Endodermal cell (in vitro differentiated cells): ENCODE data around the gene TLE5. TPM values are rescaled to one million over a fixed set of nuclear protein-coding genes. Genes with fewer than 3 reads are reported as not detected.

Experiments
- DNase-seq: peaks from one replicate; pipeline ENCODE4 v3.0.0-alpha.2; 2017
- H3K27ac ChIP-seq: 2 replicates; pipeline ENCODE4 v1.5.1; 2013; ENCODE audit warnings: mild to moderate bottlenecking, low read depth, low read length, moderate library complexity
- H3K27me3 ChIP-seq: 2 replicates; pipeline ENCODE4 v1.6.1; 2013; ENCODE audit warnings: mild to moderate bottlenecking, low read length, moderate library complexity; ENCODE audit not compliant: insufficient read depth, control insufficient read depth, poor library complexity, severe bottlenecking
- H3K36me3 ChIP-seq: 2 replicates; pipeline ENCODE4 v1.7.0; 2013; ENCODE audit warnings: mild to moderate bottlenecking, low read length, moderate library complexity; ENCODE audit not compliant: control insufficient read depth, insufficient read depth
- H3K4me1 ChIP-seq: one replicate; pipeline ENCODE4 v1.7.0; 2013; ENCODE audit warnings: low read length; ENCODE audit not compliant: control insufficient read depth, insufficient read depth
- H3K4me3 ChIP-seq: 2 replicates; pipeline ENCODE4 v1.5.1; 2013; ENCODE audit warnings: mild to moderate bottlenecking, low read length, moderate library complexity
- H3K9ac ChIP-seq: 2 replicates; pipeline ENCODE4 v1.6.1; 2013; ENCODE audit warnings: mild to moderate bottlenecking, low read length, moderate library complexity; ENCODE audit not compliant: poor library complexity, severe bottlenecking; ENCODE audit errors: extremely low read depth
- H3K9me3 ChIP-seq: 2 replicates; pipeline ENCODE4 v1.6.1; 2013; ENCODE audit warnings: mild to moderate bottlenecking, low read length, moderate library complexity; ENCODE audit not compliant: control insufficient read depth
- H3K27ac Mint-ChIP-seq: 2 replicates; pipeline ENCODE4 v1.8.0; 2020; ENCODE audit warnings: mixed read lengths
- H3K27me3 Mint-ChIP-seq: 2 replicates; pipeline ENCODE4 v1.8.0; 2021; ENCODE audit warnings: mild to moderate bottlenecking, mixed read lengths; ENCODE audit not compliant: insufficient read depth
- H3K36me3 Mint-ChIP-seq: 2 replicates; pipeline ENCODE4 v1.8.0; 2020; ENCODE audit warnings: low read depth, mixed read lengths
- H3K4me1 Mint-ChIP-seq: 2 replicates; pipeline ENCODE4 v1.8.0; 2020; ENCODE audit warnings: mixed read lengths
- H3K4me3 Mint-ChIP-seq: 2 replicates; pipeline ENCODE4 v1.8.0; 2020; ENCODE audit warnings: mild to moderate bottlenecking, moderate library complexity, mixed read lengths
- H3K9me3 Mint-ChIP-seq: 2 replicates; pipeline ENCODE4 v1.8.0; 2020; ENCODE audit warnings: mild to moderate bottlenecking, mixed read lengths
- WGBS, 2 experiments: methylation state at CpG; one replicate each; pipeline versions ENCODE4 v1.1.5 to v1.1.7; 2013; ENCODE audit warnings: missing lambda C conversion rate in 2 of 2, mixed read lengths in 1 of 2; ENCODE audit not compliant: insufficient coverage in 1 of 2, insufficient read length in 1 of 2; 5-methylcytosine and 5-hydroxymethylcytosine counted together
- total RNA-seq, 2 donors: library from RNA; stranded (reverse); fragmentation: NEBNext Ultra II Directional in 1 of 2; extraction: Animal tissue kit (Norgen Biotek cat#: 25700) in 1 of 2; gene quantifications; 2 replicates in 1 of 2; 3 replicates in 1 of 2; pipeline ENCODE4 v1.2.1, GENCODE V29; 2021
- TF ChIP-seq, protein P1 (sequence below): fragments of 200-600 bp; sonication (generic); conservative IDR thresholded peaks from 2 replicates; pipeline ENCODE4 v1.5.0; 2021; ENCODE audit warnings: antibody characterized with exemption, mild to moderate bottlenecking

Gene TLE5
- total RNA-seq, 2 donors from 2014 or later: 488 to 575 TPM

DNA sequence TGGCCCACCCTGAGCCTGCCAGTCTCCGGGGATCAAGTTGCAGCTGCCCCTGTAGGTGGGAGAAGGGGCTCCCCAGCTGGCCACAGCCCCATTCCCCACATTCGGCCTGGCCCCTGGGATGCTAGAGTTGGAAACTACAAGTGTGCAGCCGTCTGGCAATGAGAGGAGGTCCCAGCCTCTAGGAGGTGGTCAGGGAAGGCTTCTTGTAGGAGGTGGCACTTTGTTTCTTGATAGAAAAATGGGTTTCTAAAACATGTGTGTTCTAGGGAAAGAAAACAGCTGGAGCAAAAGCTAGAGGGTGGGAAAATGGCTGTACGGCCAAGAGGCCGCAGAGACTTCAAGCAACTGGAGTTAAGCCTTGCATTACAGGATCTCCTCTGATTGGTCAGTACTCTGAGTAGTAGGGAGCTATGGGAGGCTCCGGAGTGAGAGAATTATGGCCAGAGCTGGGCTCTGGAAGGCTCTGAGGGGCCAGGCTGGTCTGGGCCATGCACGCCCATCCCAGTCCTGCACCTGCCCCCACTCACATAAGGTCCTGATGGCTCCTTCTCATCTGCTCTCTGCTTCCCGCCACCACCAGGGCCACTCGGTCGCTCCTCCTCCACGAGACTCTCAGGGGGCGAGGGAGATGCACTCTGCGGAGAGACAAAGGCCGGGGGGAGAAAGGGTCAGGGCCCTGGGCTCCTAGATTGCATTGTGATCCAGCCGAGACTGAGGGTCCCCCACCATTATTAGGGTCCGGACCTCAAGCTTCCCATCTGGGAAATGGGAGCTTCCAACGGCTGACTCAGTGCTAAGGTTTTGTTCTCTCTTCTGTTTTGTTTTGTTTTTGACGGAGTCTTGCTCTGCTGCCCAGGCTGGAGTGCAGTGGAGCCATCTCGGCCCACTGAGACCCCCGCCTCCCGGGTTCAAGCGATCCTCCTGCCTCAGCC lies 46.9 kb downstream of the TLE5 start:
- no peak overlapping the region for H3K27ac Mint-ChIP-seq
- no peak for DNase-seq
- TF ChIP-seq, protein P1, sequence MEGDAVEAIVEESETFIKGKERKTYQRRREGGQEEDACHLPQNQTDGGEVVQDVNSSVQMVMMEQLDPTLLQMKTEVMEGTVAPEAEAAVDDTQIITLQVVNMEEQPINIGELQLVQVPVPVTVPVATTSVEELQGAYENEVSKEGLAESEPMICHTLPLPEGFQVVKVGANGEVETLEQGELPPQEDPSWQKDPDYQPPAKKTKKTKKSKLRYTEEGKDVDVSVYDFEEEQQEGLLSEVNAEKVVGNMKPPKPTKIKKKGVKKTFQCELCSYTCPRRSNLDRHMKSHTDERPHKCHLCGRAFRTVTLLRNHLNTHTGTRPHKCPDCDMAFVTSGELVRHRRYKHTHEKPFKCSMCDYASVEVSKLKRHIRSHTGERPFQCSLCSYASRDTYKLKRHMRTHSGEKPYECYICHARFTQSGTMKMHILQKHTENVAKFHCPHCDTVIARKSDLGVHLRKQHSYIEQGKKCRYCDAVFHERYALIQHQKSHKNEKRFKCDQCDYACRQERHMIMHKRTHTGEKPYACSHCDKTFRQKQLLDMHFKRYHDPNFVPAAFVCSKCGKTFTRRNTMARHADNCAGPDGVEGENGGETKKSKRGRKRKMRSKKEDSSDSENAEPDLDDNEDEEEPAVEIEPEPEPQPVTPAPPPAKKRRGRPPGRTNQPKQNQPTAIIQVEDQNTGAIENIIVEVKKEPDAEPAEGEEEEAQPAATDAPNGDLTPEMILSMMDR: no peak
- H3K9me3 Mint-ChIP-seq: no peaks in the 10 kb centered on the region
- Histone ChIP-seq H3K4me3 (no peak overlapping the region), H3K27me3 (no peaks in the 10 kb centered on the region), H3K9ac (no peak overlapping the region), H3K27ac (no peak overlapping the region), H3K9me3 (no peaks in the 10 kb centered on the region), H3K36me3 (peaks cover 40% of the 10 kb centered on the region), H3K4me1 (no peaks in the 10 kb centered on the region)
- no peak overlapping the region for H3K4me3 Mint-ChIP-seq
- 87 to 93% methylated on average over 19 to 21 of the region's 22 CpGs for WGBS, 2 experiments
- H3K27me3 Mint-ChIP-seq: no peaks in the 10 kb centered on the region
- H3K36me3 Mint-ChIP-seq: peaks cover 51% of the 10 kb centered on the region
- no peaks in the 10 kb centered on the region for H3K4me1 Mint-ChIP-seq

DNA sequence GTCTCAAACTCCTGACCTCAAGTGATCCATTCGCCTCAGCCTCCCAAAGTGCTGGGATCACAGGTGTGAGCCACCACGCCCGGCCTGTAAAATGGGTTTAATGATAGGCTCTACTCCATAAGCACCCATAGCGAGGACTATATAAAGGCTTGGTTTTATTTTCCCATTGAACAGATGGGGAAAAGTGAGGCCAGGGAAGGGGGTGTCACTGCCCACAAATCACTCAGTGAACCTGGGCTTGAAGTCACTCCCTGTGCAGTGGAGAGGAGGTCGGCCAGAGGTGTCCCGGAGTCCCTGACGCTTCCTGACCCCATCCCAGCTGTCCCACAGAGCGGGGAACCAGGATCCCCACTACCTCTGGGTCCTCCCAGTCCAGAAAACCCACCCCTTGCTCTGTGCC lies 48.2 kb downstream of the TLE5 start:
- H3K27me3 Mint-ChIP-seq: no peaks in the 10 kb centered on the region
- H3K4me3 ChIP-seq: no peak overlapping the region
- peaks cover 41% of the 10 kb centered on the region for H3K36me3 ChIP-seq
- TF ChIP-seq, protein P1: no peak
- WGBS, 2 experiments: 93 to 96% methylated on average over 8 of the region's 8 CpGs
- no peak overlapping the region for H3K27ac Mint-ChIP-seq
- H3K9me3 Mint-ChIP-seq: no peaks in the 10 kb centered on the region
- DNase-seq: no peak
- H3K4me1 Mint-ChIP-seq: no peaks in the 10 kb centered on the region
- H3K27ac ChIP-seq: no peak overlapping the region
- H3K4me1 ChIP-seq: no peaks in the 10 kb centered on the region
- H3K9ac ChIP-seq: no peak overlapping the region
- H3K4me3 Mint-ChIP-seq: no peak overlapping the region
- H3K9me3 ChIP-seq: no peaks in the 10 kb centered on the region
- no peaks in the 10 kb centered on the region for H3K27me3 ChIP-seq
- H3K36me3 Mint-ChIP-seq: peaks cover 53% of the 10 kb centered on the region

DNA sequence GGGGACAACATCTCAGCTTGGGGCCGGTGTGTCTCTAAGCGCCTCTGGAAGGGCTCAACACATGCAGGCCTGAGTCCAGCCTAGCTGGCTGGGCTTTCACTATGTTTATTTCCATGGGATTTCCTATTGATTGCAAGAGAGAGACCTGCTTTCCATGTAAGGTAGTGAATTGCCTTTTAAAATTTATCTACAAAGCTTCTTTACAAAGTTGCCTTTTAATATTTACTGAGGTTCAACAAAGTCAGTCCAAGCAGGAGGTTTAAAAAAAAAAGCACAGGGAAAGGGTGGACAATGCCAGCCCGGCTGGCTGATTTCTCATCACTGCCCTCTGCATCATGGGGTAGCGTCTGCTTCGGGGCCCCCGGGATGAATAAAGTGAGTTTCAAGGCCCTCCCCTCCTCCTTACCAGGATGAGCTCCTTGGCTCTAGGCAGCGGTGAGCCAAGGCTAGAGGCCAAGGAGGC lies 49.0 kb downstream of the TLE5 start:
- Mint-ChIP-seq H3K27ac (no peak overlapping the region), H3K4me3 (no peak overlapping the region), H3K9me3 (no peaks in the 10 kb centered on the region), H3K4me1 (no peaks in the 10 kb centered on the region), H3K36me3 (peaks cover 51% of the 10 kb centered on the region), H3K27me3 (no peaks in the 10 kb centered on the region)
- peaks cover 41% of the 10 kb centered on the region for H3K36me3 ChIP-seq
- TF ChIP-seq, protein P1: no peak
- H3K9me3 ChIP-seq: no peaks in the 10 kb centered on the region
- H3K27me3 ChIP-seq: no peaks in the 10 kb centered on the region
- H3K4me1 ChIP-seq: no peaks in the 10 kb centered on the region
- no peak overlapping the region for H3K4me3 ChIP-seq
- H3K9ac ChIP-seq: no peak overlapping the region
- 78 to 92% methylated on average over 3 to 7 of the region's 7 CpGs for WGBS, 2 experiments
- no peak for DNase-seq
- no peak overlapping the region for H3K27ac ChIP-seq
